Pancreas (tissue), 10 donors: ENCODE results near the gene XPC. TPM values are rescaled to one million over a fixed set of nuclear protein-coding genes. Genes with fewer than 3 reads are reported as not detected.
"Not testable (repeated sequence)": the region's sequence is repeated elsewhere in the genome, so short reads cannot be mapped to it uniquely, and the experiment has no call there.

ENCODE experiments used
- ATAC-seq, 4 donors: fragments of 200-7000 bp; cut with Tn5 transposase; one replicate each; pipeline versions ENCODE4 v1.8.0 to v1.9.1; 2020; ENCODE audit warnings: mild to moderate bottlenecking in 4 of 4, moderate library complexity in 4 of 4
- DNase-seq, 6 donors: peaks; one replicate each; pipeline ENCODE4 v3.0.0-alpha.2; 2020
- FAIRE-seq: peaks from 2 replicates; lab custom pipeline; 2012; peaks lifted over from hg19 to GRCh38; lab: Jason Lieb, UNC
- H3K27ac ChIP-seq, 4 donors: fragments of 200-600 bp; sonication (generic); 1 replicate in 3 of 4; 2 replicates in 1 of 4; pipeline versions ENCODE4 v1.5.0 to v1.8.0; 2020
- H3K27me3 ChIP-seq, 4 donors: fragments of 200-600 bp; one replicate each; pipeline ENCODE4 v1.8.0; 2021
- H3K36me3 ChIP-seq, 3 donors: fragments of 200-600 bp; sonication (generic) in 1 of 3; one replicate each; pipeline versions ENCODE4 v1.5.0 to v1.8.0; 2020 to 2021
- H3K4me1 ChIP-seq, 3 donors: fragments of 200-600 bp; one replicate each; pipeline ENCODE4 v1.8.0; 2021
- H3K4me3 ChIP-seq, 4 donors: fragments of 200-600 bp; sonication (generic) in 2 of 4; one replicate each; pipeline versions ENCODE4 v1.5.0 to v1.8.0; 2020 to 2021
- H3K9me3 ChIP-seq, 4 donors: fragments of 200-600 bp; one replicate each; pipeline ENCODE4 v1.8.0; 2021
- WGBS, 2 donors: extraction: QIAGEN DNeasy Blood & Tissue Kit; methylation state at CpG; one replicate each; pipeline ENCODE4 v1.1.7; 2013; 5-methylcytosine and 5-hydroxymethylcytosine counted together
- intact Hi-C, 3 donors: fragments of 100-400 bp; cut with DNase I; formaldehyde crosslinking; loops; one replicate each; pipeline versions ENCODE4 v1.11.1 to v1.14.2; 2022
- polyA plus RNA-seq, 2 donors: library from polyadenylated mRNA; stranded (reverse); fragments of 200-250 nt; gene quantifications; one replicate each; pipeline ENCODE4 v1.2.3, GENCODE V29; 2013
- total RNA-seq, 6 donors: library from RNA; stranded (reverse); fragmentation: NEBNext Ultra II Directional in 4 of 6; extraction: Animal tissue kit (Norgen Biotek cat#: 25700) in 4 of 6; gene quantifications; one replicate each; pipeline versions ENCODE4 v1.2.1 to v1.2.4, GENCODE V29; 2021 to 2023
- TF ChIP-seq, protein P1 (sequence below), 4 donors: fragments of 200-600 bp; sonication (generic) in 3 of 4; IDR thresholded peaks; one replicate each; pipeline versions ENCODE4 v1.5.0 to v1.8.0; 2021; ENCODE audit warnings: antibody characterized with exemption in 4 of 4
- donor health status: healthy with polysubstance abuse.
- donor health status: DM: no; HTN: no; CAD: no; lungs with moderate emphysema.
- donor health status: DM: no; HTN: no; CAD: no.
- donor health status: control.
- donor health status: control.
- donor health status: Bipolar disorder and iron deficiency.
- donor health status: DM: yes; HTN: yes; CAD: no.
- donor health status: DM: no; HTN: no; CAD: no.
- donor health status: DM: no; HTN: no; CAD: no.
- donor health status: DM: yes; HTN: yes; CAD: no.

XPC gene
- total and polyA plus RNA-seq, 8 donors, result 14.2 to 29.9 (median 19.5) TPM

- TF ChIP-seq, protein P1, sequence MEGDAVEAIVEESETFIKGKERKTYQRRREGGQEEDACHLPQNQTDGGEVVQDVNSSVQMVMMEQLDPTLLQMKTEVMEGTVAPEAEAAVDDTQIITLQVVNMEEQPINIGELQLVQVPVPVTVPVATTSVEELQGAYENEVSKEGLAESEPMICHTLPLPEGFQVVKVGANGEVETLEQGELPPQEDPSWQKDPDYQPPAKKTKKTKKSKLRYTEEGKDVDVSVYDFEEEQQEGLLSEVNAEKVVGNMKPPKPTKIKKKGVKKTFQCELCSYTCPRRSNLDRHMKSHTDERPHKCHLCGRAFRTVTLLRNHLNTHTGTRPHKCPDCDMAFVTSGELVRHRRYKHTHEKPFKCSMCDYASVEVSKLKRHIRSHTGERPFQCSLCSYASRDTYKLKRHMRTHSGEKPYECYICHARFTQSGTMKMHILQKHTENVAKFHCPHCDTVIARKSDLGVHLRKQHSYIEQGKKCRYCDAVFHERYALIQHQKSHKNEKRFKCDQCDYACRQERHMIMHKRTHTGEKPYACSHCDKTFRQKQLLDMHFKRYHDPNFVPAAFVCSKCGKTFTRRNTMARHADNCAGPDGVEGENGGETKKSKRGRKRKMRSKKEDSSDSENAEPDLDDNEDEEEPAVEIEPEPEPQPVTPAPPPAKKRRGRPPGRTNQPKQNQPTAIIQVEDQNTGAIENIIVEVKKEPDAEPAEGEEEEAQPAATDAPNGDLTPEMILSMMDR (IDR thresholded peaks at IDR 0.05), result no peak
- WGBS, 2 donors, result 62 to 65% methylated on average over 4 of the region's 4 CpGs
Measured at GRCh38 chr3:14110699-14111098, 67.7 kb downstream of the XPC start.

DNA sequence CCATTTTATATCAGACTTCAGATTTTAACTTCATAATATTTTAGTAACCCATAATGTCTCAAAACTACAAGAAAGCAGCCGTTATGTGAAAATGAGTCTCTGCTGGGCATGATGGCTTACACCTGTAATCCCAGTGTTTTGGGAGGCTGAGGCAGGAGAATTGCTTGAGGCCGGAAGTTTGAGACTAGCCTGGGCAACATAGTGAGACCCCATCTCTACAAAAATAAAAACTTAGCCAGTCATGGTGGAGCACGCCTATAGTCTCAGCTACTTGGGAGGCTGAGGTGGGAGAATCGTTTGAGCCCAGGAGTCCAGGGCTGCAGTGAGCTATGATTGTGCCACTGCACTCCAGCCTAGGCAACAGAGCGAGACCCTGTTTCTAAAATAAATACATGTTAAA lies 68.6 kb downstream of the XPC start:
- H3K27ac ChIP-seq, H3K27me3 ChIP-seq, H3K4me3 ChIP-seq, H3K4me1 ChIP-seq, DNase-seq, H3K9me3 ChIP-seq, FAIRE-seq, ATAC-seq: not testable (repeated sequence)
- WGBS, 2 donors, result 93 to 99% methylated on average over 5 of the region's 5 CpGs
- intact Hi-C loops, result loop anchor here in 1 of 3 donors (10.0 kb wide), 1 partner anchor 215 kb away; no protein-coding TSS in a partner anchor
- peaks cover 0 to 12% (median 0%) of the 10 kb centered on the region in 3 donors for H3K36me3 ChIP-seq

More at GRCh38 chr3:14110699-14111098, 67.7 kb downstream of the XPC start:
- intact Hi-C loops, result loop anchor here in 1 of 3 donors (10.0 kb wide), 1 partner anchor 216 kb away; no protein-coding TSS in a partner anchor
- H3K27ac ChIP-seq, result no peak overlapping the region
- no peaks in the 10 kb centered on the region for H3K9me3 ChIP-seq
- H3K4me3 ChIP-seq, result no peak overlapping the region
- FAIRE-seq, result no peak
- peaks cover 0 to 20% (median 0%) of the 10 kb centered on the region in 3 donors for H3K36me3 ChIP-seq
- DNase-seq, result no peak
- no peaks in the 10 kb centered on the region for H3K4me1 ChIP-seq
- no peak for ATAC-seq
- no peaks in the 10 kb centered on the region for H3K27me3 ChIP-seq

GRCh38 chr3:14097616-14098391 lies 80.6 kb downstream of the XPC start:
- FAIRE-seq, result no peak
- 81 to 88% methylated on average over 5 of the region's 5 CpGs for WGBS, 2 donors

DNA sequence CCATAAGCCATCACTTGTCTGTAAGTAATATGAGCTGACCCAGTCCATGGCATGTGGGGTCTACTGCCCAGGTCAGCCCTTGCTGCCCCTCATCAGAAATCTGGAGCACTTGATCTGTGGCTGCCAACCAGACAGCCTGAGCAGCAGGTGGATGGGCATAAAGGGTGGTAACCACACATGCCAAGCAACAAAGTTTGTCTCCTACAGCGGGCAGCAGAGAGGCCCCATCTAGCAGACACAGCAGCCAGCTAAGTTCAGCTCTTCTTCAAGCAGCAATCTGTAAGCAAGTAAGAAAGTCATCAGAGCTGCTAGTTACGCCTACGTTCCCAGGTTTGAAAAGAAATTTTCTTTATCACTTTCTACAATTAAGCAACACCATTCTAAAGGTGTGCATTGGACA lies 81.7 kb downstream of the XPC start:
- intact Hi-C loops, result no loop called here
- Histone ChIP-seq H3K27ac (no peak overlapping the region), H3K4me1 (no peaks in the 10 kb centered on the region), H3K36me3 (no peaks in the 10 kb centered on the region), H3K9me3 (no peaks in the 10 kb centered on the region), H3K4me3 (no peak overlapping the region), H3K27me3 (peaks cover 0 to 5% (median 2%) of the 10 kb centered on the region in 4 donors)
- no peak for DNase-seq
- FAIRE-seq, result no peak
- WGBS, 2 donors, result 77 to 92% methylated on average over 3 of the region's 3 CpGs
- TF ChIP-seq, protein P1 (IDR thresholded peaks at IDR 0.05), result no peak
- no peak for ATAC-seq

More at GRCh38 chr3:14097616-14098391, 80.6 kb downstream of the XPC start:
- TF ChIP-seq, protein P1 (IDR thresholded peaks at IDR 0.05), result no peak
- ATAC-seq (no peak), DNase-seq (no peak)
- Histone ChIP-seq H3K4me3 (no peak overlapping the region), H3K9me3 (no peaks in the 10 kb centered on the region), H3K27me3 (peaks cover 0 to 5% (median 2%) of the 10 kb centered on the region in 4 donors), H3K36me3 (no peaks in the 10 kb centered on the region), H3K4me1 (no peaks in the 10 kb centered on the region), H3K27ac (no peak overlapping the region)
- intact Hi-C loops, result no loop called here

Other genes with a start within 250 kb of the XPC start
- 1 to 10 TPM; 3.2 to 6.0 (median 5.3) TPM for gene CHCHD4, start 53.7 kb downstream of the XPC start, total RNA-seq
- 1 to 10 TPM; 3.4 to 8.6 TPM for gene CHCHD4, start 53.7 kb downstream of the XPC start, polyA plus RNA-seq
- gene TMEM43, start 53.5 kb downstream of the XPC start, total RNA-seq, result 10 to 100 TPM; 11.2 to 31.2 (median 17.6) TPM
- gene TMEM43, start 53.5 kb downstream of the XPC start, polyA plus RNA-seq, result 10 to 100 TPM; 13.5 to 22.8 TPM
- gene LSM3, start 216 bp upstream of the XPC start, total RNA-seq, result 1 to 10 TPM; 3.2 to 5.0 (median 4.3) TPM
- gene LSM3, start 216 bp upstream of the XPC start, polyA plus RNA-seq, result 1 to 10 TPM; 3.7 to 7.9 TPM
- gene SLC6A6, start 224.0 kb upstream of the XPC start, total RNA-seq, result 10 to 100 TPM in 2 of 6 donors, 1 to 10 TPM in 4; 2.1 to 11.6 (median 3.4) TPM
- gene SLC6A6, start 224.0 kb upstream of the XPC start, polyA plus RNA-seq, result 1 to 10 TPM; 2.4 to 6.1 TPM